H9 (cell line): Measurements from ENCODE around the gene PTPRN2. TPM values are rescaled to one million over a fixed set of nuclear protein-coding genes. Genes with fewer than 3 reads are reported as not detected.

Source experiments
- DNase-seq: peaks from one replicate; pipeline ENCODE4 v3.0.0-alpha.2; 2017
- H2AFZ ChIP-seq: one replicate; pipeline ENCODE4 v1.6.1; 2013; ENCODE audit warnings: mild to moderate bottlenecking, low read length, control low read depth, moderate library complexity
- H2AK5ac ChIP-seq: 2 replicates; pipeline ENCODE4 v1.6.1; 2013; ENCODE audit warnings: low read length, control low read depth, mixed read lengths; ENCODE audit not compliant: insufficient read length
- H2BK120ac ChIP-seq: one replicate; pipeline ENCODE4 v1.6.1; 2013; ENCODE audit warnings: low read depth, mild to moderate bottlenecking, low read length, control low read depth, inconsistent platforms; ENCODE audit not compliant: poor library complexity, severe bottlenecking
- H2BK12ac ChIP-seq: 2 replicates; pipeline ENCODE4 v1.6.1; 2013; ENCODE audit warnings: low read length, control low read depth, mixed read lengths, low read depth; ENCODE audit not compliant: insufficient read length
- H2BK15ac ChIP-seq: 2 replicates; pipeline ENCODE4 v1.6.1; 2013; ENCODE audit warnings: low read depth, low read length, control low read depth
- H2BK20ac ChIP-seq: one replicate; pipeline ENCODE4 v1.6.1; 2013; ENCODE audit warnings: low read depth, mild to moderate bottlenecking, low read length, control low read depth, inconsistent platforms; ENCODE audit not compliant: poor library complexity, severe bottlenecking
- H2BK5ac ChIP-seq: 2 replicates; pipeline ENCODE4 v1.6.1; 2013; ENCODE audit warnings: low read length, control low read depth, mixed read lengths; ENCODE audit not compliant: insufficient read length
- H3K14ac ChIP-seq: 2 replicates; pipeline ENCODE4 v1.6.1; 2013; ENCODE audit warnings: low read length, control low read depth; ENCODE audit not compliant: insufficient read depth
- H3K18ac ChIP-seq: 2 replicates; pipeline ENCODE4 v1.6.1; 2013; ENCODE audit warnings: low read depth, mild to moderate bottlenecking, mixed read lengths, low read length, control low read depth; ENCODE audit not compliant: insufficient read length
- H3K23ac ChIP-seq: 2 replicates; pipeline ENCODE4 v1.6.1; 2013; ENCODE audit warnings: low read length, control low read depth, mixed read lengths, low read depth; ENCODE audit not compliant: insufficient read length
- H3K23me2 ChIP-seq: 2 replicates; pipeline ENCODE4 v1.6.1; 2013; ENCODE audit warnings: low read depth, mild to moderate bottlenecking, mixed read lengths, low read length, control low read depth; ENCODE audit not compliant: insufficient read length, poor library complexity, severe bottlenecking
- H3K27ac ChIP-seq: 2 replicates; pipeline ENCODE4 v1.5.1; 2013; ENCODE audit warnings: low read length, control low read depth, mixed read lengths, low read depth; ENCODE audit not compliant: insufficient read length
- H3K27me3 ChIP-seq: 2 replicates; pipeline ENCODE4 v1.6.1; 2013; ENCODE audit warnings: low read length, control low read depth, inconsistent platforms; ENCODE audit not compliant: insufficient read depth
- H3K4ac ChIP-seq: 2 replicates; pipeline ENCODE4 v1.6.1; 2013; ENCODE audit warnings: low read depth, mild to moderate bottlenecking, control low read depth, inconsistent platforms, low read length, moderate library complexity
- H3K4me1 ChIP-seq: 2 replicates; pipeline ENCODE4 v1.6.1; 2013; ENCODE audit warnings: low read length, control low read depth, inconsistent platforms; ENCODE audit not compliant: insufficient read depth
- H3K4me2 ChIP-seq: 2 replicates; pipeline ENCODE4 v1.6.1; 2013; ENCODE audit warnings: low read length, control low read depth, mixed read lengths; ENCODE audit not compliant: insufficient read length, insufficient read depth
- H3K56ac ChIP-seq: 2 replicates; pipeline ENCODE4 v1.6.1; 2013; ENCODE audit warnings: low read depth, mild to moderate bottlenecking, mixed read lengths, low read length, control low read depth; ENCODE audit not compliant: insufficient read length
- H3K79me1 ChIP-seq: 2 replicates; pipeline ENCODE4 v1.6.1; 2013; ENCODE audit warnings: low read depth, mild to moderate bottlenecking, moderate library complexity, low read length, control low read depth, inconsistent platforms; ENCODE audit not compliant: insufficient read depth, poor library complexity, severe bottlenecking
- H3K79me2 ChIP-seq: 2 replicates; pipeline ENCODE4 v1.6.1; 2013; ENCODE audit warnings: low read length, control low read depth, inconsistent platforms; ENCODE audit not compliant: insufficient read depth
- H3K9ac ChIP-seq: 2 replicates; pipeline ENCODE4 v1.6.1; 2013; ENCODE audit warnings: low read length, control low read depth, mixed read lengths; ENCODE audit not compliant: insufficient read length; ENCODE audit errors: extremely low read depth
- H3K9me3 ChIP-seq: one replicate; pipeline ENCODE4 v1.6.1; 2013; ENCODE audit warnings: low read depth, low read length, inconsistent platforms; ENCODE audit not compliant: control insufficient read depth
- H3T11ph ChIP-seq: one replicate; pipeline ENCODE4 v1.6.1; 2013; ENCODE audit warnings: mild to moderate bottlenecking, low read length, control low read depth, inconsistent platforms
- H4K20me1 ChIP-seq: one replicate; pipeline ENCODE4 v1.6.1; 2013; ENCODE audit not compliant: control insufficient read depth, insufficient read length, insufficient read depth
- H4K5ac ChIP-seq: 2 replicates; pipeline ENCODE4 v1.6.1; 2013; ENCODE audit warnings: low read depth, mild to moderate bottlenecking, mixed read lengths, low read length, control low read depth; ENCODE audit not compliant: insufficient read length
- H4K8ac ChIP-seq: replicated peaks from 2 replicates; pipeline ENCODE4 v1.6.1; 2013; ENCODE audit warnings: low read length, control low read depth, mixed read lengths, low read depth; ENCODE audit not compliant: insufficient read length
- H4K91ac ChIP-seq: 2 replicates; pipeline ENCODE4 v1.6.1; 2013; ENCODE audit warnings: low read depth, mild to moderate bottlenecking, moderate library complexity, mixed read lengths, low read length, control low read depth; ENCODE audit not compliant: insufficient read length
- H3K27ac Mint-ChIP-seq, 3 experiments: 2 replicates in 2 of 3; 3 replicates in 1 of 3; pipeline ENCODE4 v1.8.0; 2020 to 2021; ENCODE audit warnings: mixed read lengths in 3 of 3, mild to moderate bottlenecking in 1 of 3, moderate library complexity in 1 of 3
- H3K27me3 Mint-ChIP-seq: 2 replicates; pipeline ENCODE4 v1.8.0; 2021; ENCODE audit warnings: low read depth, mild to moderate bottlenecking, moderate library complexity, mixed read lengths
- H3K36me3 Mint-ChIP-seq, 3 experiments: 2 replicates in 2 of 3; 3 replicates in 1 of 3; pipeline ENCODE4 v1.8.0; 2020 to 2021; ENCODE audit warnings: low read depth in 3 of 3, mixed read lengths in 3 of 3; ENCODE audit not compliant: insufficient read depth in 1 of 3
- H3K4me1 Mint-ChIP-seq, 2 experiments: 2 replicates each; pipeline ENCODE4 v1.8.0; 2020; ENCODE audit warnings: mixed read lengths in 2 of 2
- H3K4me3 Mint-ChIP-seq, 2 experiments: 2 replicates in 1 of 2; 3 replicates in 1 of 2; pipeline ENCODE4 v1.8.0; 2020 to 2021; ENCODE audit warnings: mild to moderate bottlenecking in 2 of 2, mixed read lengths in 2 of 2, moderate library complexity in 1 of 2
- H3K9me3 Mint-ChIP-seq, 2 experiments: 2 replicates in 1 of 2; 3 replicates in 1 of 2; pipeline ENCODE4 v1.8.0; 2020; ENCODE audit warnings: mild to moderate bottlenecking in 2 of 2, mixed read lengths in 2 of 2, moderate library complexity in 1 of 2
- CTCF ChIP-seq: fragments of 200-600 bp; sonication (generic); conservative IDR thresholded peaks from 3 replicates; pipeline ENCODE4 v1.8.0; 2021; ENCODE audit warnings: antibody characterized with exemption, mild to moderate bottlenecking
- WGBS: extraction: QIAGEN DNeasy Blood & Tissue Kit; methylation state at CpG from one replicate; pipeline ENCODE4 v1.1.7; 2013; ENCODE audit warnings: missing lambda C conversion rate, low lambda C conversion rate, mixed read lengths; ENCODE audit not compliant: insufficient read length; ENCODE audit errors: extremely low coverage; 5-methylcytosine and 5-hydroxymethylcytosine counted together
- total RNA-seq: library from RNA; stranded (reverse); gene quantifications from 2 replicates; pipeline ENCODE4 v1.2.1, GENCODE V29; 2021

PTPRN2 gene
- total RNA-seq, 1 experiment from 2014 or later: 5.2 TPM

DNA sequence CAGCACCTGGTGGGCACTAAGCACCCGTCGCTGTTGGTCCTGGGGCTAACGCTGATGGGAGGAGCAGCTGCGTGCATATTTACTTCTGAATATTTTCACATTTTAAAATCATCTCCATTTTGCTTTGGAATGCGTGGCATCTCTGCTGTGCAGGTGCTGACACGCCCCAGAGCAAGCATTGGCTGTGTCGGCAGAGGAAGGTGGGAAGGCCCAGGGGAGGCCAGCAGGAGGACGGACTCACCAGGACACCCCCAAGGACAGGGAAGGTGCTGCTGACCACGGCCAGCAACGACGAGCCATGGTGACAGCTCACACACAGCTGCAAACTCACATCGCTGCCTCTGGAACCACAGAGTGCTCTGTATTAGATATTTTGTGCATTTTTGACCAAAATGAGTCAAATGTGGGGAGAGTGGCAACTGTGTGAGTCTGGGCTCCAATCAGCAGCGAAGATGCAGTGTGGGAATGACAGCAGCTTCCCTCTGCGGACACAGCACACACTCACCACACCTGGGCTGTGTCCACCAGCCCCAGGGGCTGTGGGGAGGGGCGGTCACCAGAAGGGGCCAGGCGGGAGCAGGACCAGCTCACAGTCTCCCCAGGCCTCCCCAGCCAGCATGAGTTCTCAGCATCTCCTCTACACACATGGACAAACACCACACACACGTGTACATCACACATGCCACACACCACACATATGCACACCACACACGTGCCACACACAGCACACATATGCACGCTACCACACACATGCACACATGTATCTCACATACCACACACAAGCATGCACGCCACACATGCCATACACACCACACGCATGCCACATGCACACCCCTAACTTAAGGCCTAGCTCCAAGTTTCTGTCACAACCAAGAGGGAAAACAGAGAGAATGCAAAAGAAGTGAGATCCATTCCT, 58.2 kb downstream of the PTPRN2 start:
- Histone ChIP-seq H3T11ph (no peak overlapping the region), H2BK20ac (no peak overlapping the region), H3K79me2 (no peaks in the 10 kb centered on the region), H3K4me2 (no peak overlapping the region), H3K56ac (no peak overlapping the region), H4K20me1 (no peaks in the 10 kb centered on the region), H2AFZ (no peak overlapping the region), H2BK120ac (no peak overlapping the region), H3K9ac (no peak overlapping the region), H3K79me1 (no peaks in the 10 kb centered on the region), H2BK12ac (no peak overlapping the region), H3K14ac (no peak overlapping the region; the same call in 1 of the 2 replicates), H4K5ac (no peak overlapping the region), H3K27me3 (no peaks in the 10 kb centered on the region; the same call in 1 of the 2 replicates), H3K18ac (peak overlapping the region; percentile 43), H3K9me3 (no peaks in the 10 kb centered on the region), H3K4me1 (peaks cover 2% of the 10 kb centered on the region; the same call in 1 of the 2 replicates), H3K4ac (no peak overlapping the region), H3K23ac (no peak overlapping the region), H2BK15ac (no peak overlapping the region), H3K27ac (no peak overlapping the region), H4K8ac (no peak overlapping the region), H4K91ac (no peak overlapping the region), H2BK5ac (no peak overlapping the region), H2AK5ac (no peak overlapping the region), H3K23me2 (no peaks in the 10 kb centered on the region)
- H3K4me1 Mint-ChIP-seq: peaks cover 16 to 21% of the 10 kb centered on the region in 2 experiments
- no peak for DNase-seq
- no peak for TF ChIP-seq CTCF
- peaks cover 3% of the 10 kb centered on the region for H3K27me3 Mint-ChIP-seq
- H3K9me3 Mint-ChIP-seq: peaks cover 1 to 2% of the 10 kb centered on the region in 2 experiments; a peak in 3 of 5 replicates
- WGBS: no CpG with 5 or more reads among the region's 21 CpGs
- peak overlapping the region in 1 of 3 experiments; percentile 67; a peak in 3 of 7 replicates for H3K27ac Mint-ChIP-seq
- peaks cover 0 to 2% (median 1%) of the 10 kb centered on the region in 3 experiments; a peak in 5 of 7 replicates for H3K36me3 Mint-ChIP-seq
- no peak overlapping the region for H3K4me3 Mint-ChIP-seq
